H54 (cell line): ENCODE measurements around the gene PKP1.

Experiments used
- DNase-seq: peaks from one replicate; pipeline ENCODE4 v3.0.0; 2011; ENCODE audit warnings: low spot score, mixed read lengths; ENCODE audit not compliant: insufficient read length
- FAIRE-seq: peaks from 3 replicates; lab custom pipeline; 2011; peaks lifted over from hg19 to GRCh38; lab: Jason Lieb, UNC
- POLR2A ChIP-seq: IDR thresholded peaks from 2 replicates; pipeline ENCODE4 v1.6.1; 2011; ENCODE audit warnings: low read depth, mild to moderate bottlenecking, low read length

The PKP1 gene

DNA sequence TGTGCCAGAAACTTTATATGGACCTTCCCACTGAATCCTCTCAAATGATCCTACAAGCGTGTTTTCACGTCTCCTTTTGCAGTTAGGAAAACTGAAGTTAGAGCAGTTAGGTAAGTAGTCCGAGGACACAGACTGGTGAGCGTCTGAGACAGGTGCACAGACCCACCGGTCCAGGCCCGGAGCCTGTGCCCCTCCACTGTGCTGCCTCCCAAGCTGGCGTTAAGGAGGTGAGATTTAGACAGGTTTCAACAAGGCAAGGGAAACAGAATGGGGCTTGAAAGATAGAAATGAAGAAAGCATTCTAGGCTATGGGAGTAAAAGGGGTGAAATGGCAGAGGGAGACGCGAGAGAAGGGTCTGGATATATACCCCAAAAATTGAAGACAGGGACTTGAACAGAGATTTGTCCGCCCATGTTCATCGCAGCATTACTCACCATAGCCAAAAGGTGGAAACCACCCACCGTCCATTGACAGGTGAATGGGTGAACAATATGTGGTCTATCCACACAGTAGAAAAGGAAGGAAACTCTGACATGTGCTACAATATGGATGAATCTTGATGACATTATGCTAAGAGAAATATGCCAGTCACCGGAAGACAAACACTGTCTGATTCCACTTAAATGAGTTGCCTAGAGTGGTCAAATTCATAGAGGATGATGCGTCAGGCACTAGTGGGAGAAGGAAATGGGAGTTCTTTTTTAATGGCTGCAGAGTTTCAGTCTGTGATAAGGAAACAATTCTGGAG, 15.7 kb upstream of the PKP1 start:
- TF ChIP-seq POLR2A = no peak
- DNase-seq = peak; percentile 52
- no peak for FAIRE-seq

DNA sequence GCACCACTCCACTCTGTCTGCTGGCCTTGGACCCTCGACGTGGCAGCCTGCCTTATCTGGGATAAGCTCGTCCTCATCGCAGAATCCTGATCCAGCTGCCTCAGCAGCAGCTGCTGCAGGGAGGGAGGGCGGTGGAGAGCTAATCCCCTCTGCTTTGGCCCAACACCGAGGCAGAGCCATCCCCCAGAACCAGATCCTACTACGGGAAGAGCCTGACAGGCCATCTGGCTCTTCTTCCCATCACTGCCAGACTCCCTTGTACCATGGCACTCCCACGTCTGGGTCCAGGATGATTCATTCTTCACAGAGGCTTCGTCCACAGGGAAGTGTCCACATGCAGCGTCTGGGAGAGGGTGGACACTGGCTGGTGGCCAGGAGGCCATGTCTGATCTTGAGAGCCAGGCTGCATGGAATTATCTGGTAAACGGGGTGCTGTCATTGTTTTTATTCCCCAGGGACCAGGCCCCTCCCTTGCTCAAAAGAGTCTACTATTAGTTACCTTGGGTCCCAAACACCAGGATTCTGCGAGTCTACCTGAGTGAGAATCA, 14.6 kb upstream of the PKP1 start:
- no peak for FAIRE-seq
- DNase-seq = peak; percentile 69

DNA sequence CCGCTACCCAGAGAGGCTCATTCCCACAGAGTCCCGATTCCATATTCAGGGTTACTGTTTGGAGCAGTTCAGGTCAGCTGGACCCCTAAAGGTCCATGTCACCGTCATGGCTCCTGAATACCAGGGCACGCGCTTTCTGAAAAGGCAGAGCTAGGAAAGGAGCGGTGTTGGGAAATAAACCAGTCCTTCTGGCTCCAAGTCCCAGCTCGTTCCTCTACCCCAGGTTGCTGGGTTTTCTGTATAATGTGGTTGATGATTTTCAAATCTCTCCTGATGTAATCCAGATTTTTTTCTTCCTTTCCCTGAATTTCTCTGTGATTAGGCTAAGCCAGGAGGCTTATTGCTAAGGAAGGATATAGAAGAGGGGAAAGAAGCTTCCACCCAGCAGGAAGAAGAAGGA, 14.0 kb upstream of the PKP1 start:
- FAIRE-seq = no peak

More for the DNA sequence above, 14.6 kb upstream of the PKP1 start:
- TF ChIP-seq POLR2A = no peak

DNA sequence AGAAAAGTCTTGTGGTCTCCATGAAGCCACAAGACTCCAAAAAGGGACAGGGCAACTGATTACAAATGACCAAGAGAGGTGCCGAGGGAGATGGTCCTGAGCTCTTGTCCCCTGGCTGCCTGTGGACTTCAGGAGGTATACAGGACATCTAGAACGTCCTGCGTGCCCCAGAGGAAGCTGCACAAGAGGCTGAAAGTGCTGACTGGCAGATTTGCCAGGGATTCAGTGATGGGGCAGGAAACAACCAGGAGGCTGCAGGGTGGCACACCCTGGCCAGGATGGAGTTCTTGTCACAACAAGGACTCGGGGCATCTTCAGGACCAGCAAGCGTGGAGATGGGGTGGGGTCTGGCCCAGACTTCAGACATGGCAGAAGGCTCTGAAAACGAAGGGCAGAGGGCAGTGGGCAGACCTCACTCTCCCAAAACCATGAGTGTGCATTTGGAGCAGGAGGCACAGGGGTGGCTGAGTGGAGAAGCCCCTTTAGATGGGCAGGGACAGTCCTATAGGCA, 13.4 kb upstream of the PKP1 start:
- TF ChIP-seq POLR2A = no peak
- DNase-seq (no peak), FAIRE-seq (no peak)

More for the DNA sequence above, 14.0 kb upstream of the PKP1 start:
- TF ChIP-seq POLR2A = no peak
- DNase-seq = no peak

DNA sequence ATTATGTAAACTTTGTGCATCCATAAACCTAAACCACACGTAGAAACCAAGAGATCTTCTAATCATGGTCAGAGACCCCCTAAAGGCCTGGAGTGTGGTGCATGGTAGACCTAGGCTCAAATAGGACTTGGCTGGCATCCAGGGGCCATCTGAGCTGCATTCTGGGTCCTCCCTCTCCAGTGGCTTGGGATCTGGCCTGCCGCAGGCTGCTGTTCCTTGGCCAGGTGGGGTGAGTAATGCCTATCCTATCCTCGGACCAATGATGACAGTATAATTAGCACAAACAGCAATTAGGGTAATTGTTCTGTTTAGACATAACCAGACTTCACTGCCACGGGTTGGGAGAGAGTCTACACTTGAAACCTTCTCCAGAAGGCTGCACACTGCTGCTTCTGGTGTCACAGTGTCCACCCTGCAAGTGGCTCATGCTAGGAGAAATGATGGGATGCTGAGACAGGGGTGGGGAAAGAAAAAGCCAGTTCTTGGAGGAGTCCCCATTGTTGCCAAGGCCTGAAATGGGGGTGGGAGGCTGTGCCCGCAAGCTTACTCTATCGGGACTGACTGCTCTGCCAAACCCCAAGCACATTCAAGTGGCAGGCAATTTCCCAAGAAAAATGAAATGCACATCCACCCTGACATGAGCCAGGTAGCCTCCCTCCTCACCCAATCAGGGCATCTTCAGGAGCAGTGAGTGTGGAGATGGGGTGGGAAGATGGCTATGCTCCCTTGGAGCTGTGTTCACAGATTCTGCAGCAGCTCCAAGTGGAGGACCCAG, 12.5 kb upstream of the PKP1 start:
- FAIRE-seq = no peak
- no peak for TF ChIP-seq POLR2A
- DNase-seq = no peak

DNA sequence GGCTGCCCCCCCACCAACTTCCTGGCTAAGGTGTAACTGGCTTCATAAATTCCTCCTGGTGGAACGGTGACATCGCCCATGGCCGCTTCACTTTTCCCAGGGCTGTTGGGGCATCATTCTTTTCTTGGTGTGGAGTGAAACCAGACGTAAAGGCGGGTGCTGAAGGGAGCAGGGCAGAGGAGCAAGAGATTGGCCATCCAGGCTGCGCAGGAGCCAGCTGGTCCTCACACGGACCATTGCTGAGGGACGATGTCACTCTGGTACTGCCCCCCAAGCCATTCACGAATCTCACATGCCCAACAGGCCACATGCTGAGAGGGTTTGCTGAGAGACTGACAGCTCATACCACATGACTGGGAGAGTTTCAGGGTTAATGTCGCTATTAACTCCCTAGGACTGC, 10.5 kb upstream of the PKP1 start:
- FAIRE-seq = no peak
- no peak for DNase-seq

DNA sequence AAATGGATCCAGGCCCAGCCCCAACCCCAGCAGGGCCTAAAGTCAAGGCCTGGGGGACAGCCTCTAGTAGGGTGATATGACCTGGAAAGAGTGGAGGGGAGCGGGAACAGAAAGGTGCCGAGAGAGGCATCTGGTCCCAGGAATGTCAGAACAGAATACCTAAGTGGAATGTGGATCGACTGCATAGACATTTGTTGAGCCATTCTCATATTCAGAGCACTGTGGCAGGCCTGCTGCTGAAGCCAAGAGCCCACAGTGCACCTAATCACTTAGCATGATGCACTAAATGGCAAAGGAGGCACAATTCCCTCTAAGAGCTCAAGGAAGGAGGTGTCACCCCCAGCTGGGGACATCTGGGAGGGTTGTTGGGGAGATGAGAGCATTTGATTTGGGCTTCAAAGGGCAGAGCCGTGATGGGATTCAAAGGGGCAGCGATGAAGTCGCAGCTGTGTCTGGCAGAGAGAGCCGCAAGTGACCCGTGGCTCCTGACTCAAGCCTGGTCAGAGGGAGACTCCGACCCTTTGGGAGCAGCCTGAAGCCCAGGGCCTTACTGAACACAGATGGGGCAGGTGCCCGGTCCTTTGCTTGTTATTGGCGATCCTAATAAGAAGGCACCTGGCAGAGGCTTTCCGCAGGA, 8.6 kb upstream of the PKP1 start:
- no peak for FAIRE-seq
- no peak for TF ChIP-seq POLR2A
- DNase-seq = no peak

More for the DNA sequence above, 10.5 kb upstream of the PKP1 start:
- no peak for TF ChIP-seq POLR2A

GRCh38 chr1:201275253-201275666, 8.0 kb upstream of the PKP1 start:
- TF ChIP-seq POLR2A = peak; percentile 26; the same call in 1 of the 2 replicates
- FAIRE-seq (no peak), DNase-seq (peak; percentile 92)

- no peak for TF ChIP-seq POLR2A
- DNase-seq (no peak), FAIRE-seq (no peak)
These were observed 6.4 kb upstream of the PKP1 start for GRCh38 chr1:201276891-201277290.

DNA sequence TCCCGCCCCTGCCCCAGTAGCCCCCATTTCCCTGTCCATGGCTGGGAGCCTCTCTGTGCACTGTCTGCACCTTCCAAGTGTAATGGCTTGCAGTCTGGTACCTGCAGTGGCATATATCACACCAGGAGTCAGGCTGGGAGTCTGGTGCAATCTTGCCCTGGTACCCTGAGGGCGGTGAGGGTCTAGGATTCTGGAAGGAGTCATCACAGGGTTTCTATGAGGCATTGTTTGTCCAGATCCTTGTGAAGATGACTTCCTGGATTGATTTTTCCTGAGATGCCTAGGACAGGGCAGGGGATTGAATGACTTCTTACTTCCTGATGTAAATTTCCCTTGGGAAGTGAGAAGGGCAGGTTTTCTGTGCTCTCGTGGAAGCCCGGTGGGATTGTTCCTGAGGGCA, 5.9 kb upstream of the PKP1 start:
- no peak for TF ChIP-seq POLR2A
- no peak for DNase-seq
- no peak for FAIRE-seq

- no peak for FAIRE-seq
- no peak for TF ChIP-seq POLR2A
- no peak for DNase-seq
These were observed 4.0 kb upstream of the PKP1 start for GRCh38 chr1:201279313-201279712.

- TF ChIP-seq POLR2A = no peak
- no peak for FAIRE-seq
- DNase-seq = no peak
These were observed 2.4 kb upstream of the PKP1 start for GRCh38 chr1:201280884-201281283.

DNA sequence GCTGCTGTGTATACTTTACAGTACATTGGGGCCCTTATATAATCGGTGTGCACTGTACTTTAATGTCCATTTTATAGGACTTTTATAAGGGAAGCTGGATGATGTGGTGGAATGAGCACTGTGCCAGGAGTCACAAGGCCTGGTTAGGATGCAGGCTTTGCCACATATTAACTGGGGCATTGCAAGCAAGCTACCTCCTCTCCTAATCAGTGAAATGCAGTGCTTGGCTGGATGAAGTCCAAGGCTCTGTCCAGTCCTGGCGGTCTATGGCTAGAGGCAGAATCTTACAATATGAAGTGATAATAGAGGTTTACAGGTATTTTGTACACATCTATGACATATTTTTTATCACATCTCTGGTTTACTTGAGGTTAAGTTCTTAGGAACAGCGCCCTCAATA, 1.7 kb upstream of the PKP1 start:
- TF ChIP-seq POLR2A = no peak
- DNase-seq (no peak), FAIRE-seq (no peak)

DNA sequence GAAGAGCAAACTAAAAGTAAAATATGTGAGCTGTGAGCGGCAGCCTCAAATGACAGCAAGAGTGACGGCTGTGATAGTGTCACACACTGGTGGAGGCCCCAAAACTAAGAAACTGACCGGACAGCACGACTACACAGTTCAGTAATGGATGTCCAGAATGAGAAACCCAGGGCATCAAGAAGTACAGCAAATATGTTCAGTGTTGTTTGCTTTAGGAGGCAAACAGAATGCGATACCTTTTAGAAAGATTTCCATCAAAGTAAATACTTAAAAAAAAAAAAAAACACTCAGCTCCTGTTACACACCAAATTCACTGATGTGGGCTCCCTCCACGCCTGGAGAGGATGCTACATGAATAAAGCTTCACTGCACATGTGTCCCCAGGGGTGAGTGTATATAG, 1.1 kb upstream of the PKP1 start:
- no peak for DNase-seq

More for the DNA sequence above, 1.1 kb upstream of the PKP1 start:
- no peak for FAIRE-seq
- TF ChIP-seq POLR2A = no peak
